HepG2 (cell line): ENCODE results near the gene UBE2O. TPM values are rescaled to one million over a fixed set of nuclear protein-coding genes. Genes with fewer than 3 reads are reported as not detected.
A peak's percentile ranks its signal among the peaks of the same experiment; 100 is the strongest.

Experiments used
- ATAC-seq: fragments of 200-7000 bp; cut with Tn5 transposase; 3 replicates; pipeline ENCODE4 v1.9.1; 2020; ENCODE audit warnings: mild to moderate bottlenecking, moderate library complexity
- BruUV-seq: library from RNA; stranded (reverse); fragments of 400-500 nt; replicated peaks from 2 replicates; lab custom pipeline; 2021; lab: Mats Ljungman, UMichigan
- CTCF ChIA-PET: fragments of 300-600 bp; formaldehyde crosslinking; extraction: SDS; loops from one replicate; lab custom pipeline; 2021; ENCODE audit warnings: low total read pairs, inconsistent platforms, low intra/inter-chr PET ratio; lab: Yijun Ruan, JAX
- POLR2A ChIA-PET: fragments of 350-600 bp; sonication (Branson Sonifier 250); formaldehyde crosslinking; loops from one replicate; lab custom pipeline; 2020; ENCODE audit warnings: antibody characterized with exemption, inconsistent platforms; lab: Yijun Ruan, JAX
- DNase-seq: peaks from one replicate; pipeline ENCODE4 v3.0.0-alpha.2; 2015; ENCODE audit warnings: low spot score
- FAIRE-seq: peaks from 3 replicates; lab custom pipeline; 2011; peaks lifted over from hg19 to GRCh38; lab: Jason Lieb, UNC
- H2AFZ ChIP-seq: one replicate; pipeline ENCODE4 v1.6.1; 2011; ENCODE audit warnings: low read length, inconsistent platforms
- H3K27ac ChIP-seq: fragments of 300-600 bp; 3 replicates; pipeline ENCODE4 v1.8.0; 2011; ENCODE audit warnings: mixed run types, mild to moderate bottlenecking, mixed read lengths, low read length, inconsistent platforms; ENCODE audit not compliant: insufficient read depth; ENCODE audit errors: extremely low read length
- H3K27me3 ChIP-seq, 2 experiments: fragments of 200-600 bp in 1 of 2; 2 replicates in 1 of 2; 3 replicates in 1 of 2; pipeline versions ENCODE4 v1.6.0 to v1.8.0; 2011; ENCODE audit warnings: low read length in 2 of 2, mild to moderate bottlenecking in 2 of 2, moderate library complexity in 2 of 2, inconsistent platforms in 1 of 2; ENCODE audit not compliant: insufficient read depth in 2 of 2, control insufficient read depth in 1 of 2
- H3K36me3 ChIP-seq, 2 experiments: fragments of 200-600 bp in 1 of 2; replicated peaks in 1 of 2; 2 replicates in 1 of 2; 3 replicates in 1 of 2; pipeline versions ENCODE4 v1.5.1 to v1.8.0; 2011; ENCODE audit warnings: low read length in 2 of 2, inconsistent platforms in 1 of 2; ENCODE audit not compliant: insufficient read depth in 2 of 2, control insufficient read depth in 1 of 2
- H3K4me1 ChIP-seq: 2 replicates; pipeline ENCODE4 v1.5.1; 2012; ENCODE audit warnings: low read length, inconsistent platforms; ENCODE audit not compliant: insufficient read depth
- H3K4me2 ChIP-seq: 2 replicates; pipeline ENCODE4 v1.6.0; 2011; ENCODE audit warnings: low read depth, low read length, inconsistent platforms
- H3K4me3 ChIP-seq, 3 experiments: fragments of 200-600 bp in 1 of 3; sonication (generic), shearing (Covaris generic) in 1 of 3; replicated peaks in 1 of 3; 2 replicates each; pipeline ENCODE4 v1.5.1; 2011 to 2016; ENCODE audit warnings: low read length in 3 of 3, inconsistent platforms in 2 of 3, low read depth in 2 of 3, mild to moderate bottlenecking in 2 of 3, control low read depth in 1 of 3, mixed read lengths in 1 of 3; ENCODE audit not compliant: insufficient read depth in 1 of 3
- H3K79me2 ChIP-seq: one replicate; pipeline ENCODE4 v1.6.1; 2011; ENCODE audit warnings: low read length, inconsistent platforms; ENCODE audit not compliant: insufficient read depth
- H3K9ac ChIP-seq: 2 replicates; pipeline ENCODE4 v1.6.0; 2011; ENCODE audit warnings: mild to moderate bottlenecking, low read depth, low read length, inconsistent platforms; ENCODE audit not compliant: insufficient read depth
- H3K9me3 ChIP-seq: 2 replicates; pipeline ENCODE4 v1.5.1; 2012; ENCODE audit warnings: mild to moderate bottlenecking, low read length
- H4K20me1 ChIP-seq: 2 replicates; pipeline ENCODE4 v1.6.0; 2011; ENCODE audit warnings: inconsistent platforms, mild to moderate bottlenecking, low read length, moderate library complexity; ENCODE audit not compliant: insufficient read depth
- GATAD2A ChIP-seq: IDR thresholded peaks from 2 replicates; pipeline ENCODE4 v1.6.1; 2016
- NFIB ChIP-seq: sonication (generic); formaldehyde crosslinking; IDR thresholded peaks from 2 replicates; pipeline ENCODE4 v1.9.0; 2021; ENCODE audit warnings: missing genetic modification reagents, mild to moderate bottlenecking, borderline replicate concordance
- NRL ChIP-seq: sonication (generic); formaldehyde crosslinking; IDR thresholded peaks from 2 replicates; pipeline ENCODE4 v1.5.0; 2020; ENCODE audit warnings: missing genetic modification reagents, mild to moderate bottlenecking, moderate library complexity, borderline replicate concordance
- RBM39 ChIP-seq: fragments of 200-400 bp; formaldehyde crosslinking; IDR thresholded peaks from one replicate; pipeline ENCODE4 v1.6.1; 2018; ENCODE audit warnings: antibody characterized with exemption, mild to moderate bottlenecking, low read depth, low read length; ENCODE audit not compliant: poor library complexity, severe bottlenecking
- REXO4 ChIP-seq: sonication (generic); formaldehyde crosslinking; IDR thresholded peaks from 2 replicates; pipeline ENCODE4 v1.8.0; 2022; ENCODE audit warnings: missing genetic modification reagents, mild to moderate bottlenecking, borderline replicate concordance
- SAFB2 ChIP-seq: sonication (generic); formaldehyde crosslinking; IDR thresholded peaks from 2 replicates; pipeline ENCODE4 v1.5.1; 2020; ENCODE audit warnings: missing genetic modification reagents, low read depth, mild to moderate bottlenecking, borderline replicate concordance
- SALL1 ChIP-seq: sonication (generic); formaldehyde crosslinking; IDR thresholded peaks from 2 replicates; pipeline ENCODE4 v1.8.0; 2022; ENCODE audit warnings: mild to moderate bottlenecking, missing genetic modification reagents
- SMAD1 ChIP-seq: sonication (generic); formaldehyde crosslinking; IDR thresholded peaks from 2 replicates; pipeline ENCODE4 v1.4.0; 2020; ENCODE audit warnings: missing genetic modification reagents, low read depth, mild to moderate bottlenecking, borderline replicate concordance
- SUZ12 ChIP-seq: fragments of 150-350 bp; IDR thresholded peaks from 2 replicates; pipeline ENCODE4 v1.6.1; 2014; ENCODE audit warnings: low read depth, low read length
- ZNF124 ChIP-seq: sonication (generic); formaldehyde crosslinking; IDR thresholded peaks from 2 replicates; pipeline ENCODE4 v1.4.0; 2020; ENCODE audit warnings: missing genetic modification reagents
- ZNF225 ChIP-seq: sonication (generic); formaldehyde crosslinking; IDR thresholded peaks from 2 replicates; pipeline ENCODE4 v1.4.0; 2020; ENCODE audit warnings: mild to moderate bottlenecking, missing genetic modification reagents
- ZNF317 ChIP-seq: sonication (generic); formaldehyde crosslinking; IDR thresholded peaks from 2 replicates; pipeline ENCODE4 v1.5.0; 2020; ENCODE audit warnings: mild to moderate bottlenecking, missing genetic modification reagents
- ZNF557 ChIP-seq: sonication (generic); formaldehyde crosslinking; IDR thresholded peaks from 2 replicates; pipeline ENCODE4 v1.4.0; 2020; ENCODE audit warnings: missing genetic modification reagents
- WGBS: methylation state at CpG from one replicate; pipeline ENCODE4 v1.1.6; 2017; ENCODE audit warnings: low lambda C conversion rate; 5-methylcytosine and 5-hydroxymethylcytosine counted together
- in situ Hi-C: cut with HindIII; loops from 2 replicates; pipeline ENCODE4 v1.10.0; 2017; ENCODE audit warnings: low pct_unique_long_range_greater_than_20kb; ENCODE audit not compliant: extremely low pct_ligation_motif_present
- intact Hi-C: fragments of 100-400 bp; cut with micrococcal nuclease; formaldehyde crosslinking; loops from one replicate; pipeline ENCODE4 v1.10.0; 2022; ENCODE audit not compliant: unreplicated experiment
- polyA plus RNA-seq, 8 experiments: library from polyadenylated mRNA; depleted of rRNA in 3 of 8; stranded (reverse) in 7 of 8; unstranded in 1 of 8; fragments of >200 nt; fragmentation: Illumina TruSeq in 4 of 8; extraction: Trizol in 4 of 8; gene quantifications; 2 replicates each; pipeline versions ENCODE4 v1.2.1 to v1.2.3, GENCODE V29; 2011 to 2016; ENCODE audit warnings: low read depth in 4 of 8, missing spikeins in 1 of 8, mixed read lengths in 1 of 8; ENCODE audit not compliant: insufficient read depth in 1 of 8
- total RNA-seq, 5 experiments: library from RNA; depleted of rRNA; stranded (reverse); fragments of >200 nt; fragmentation: Illumina TruSeq; extraction: Trizol; gene quantifications; 2 replicates each; pipeline ENCODE4 v1.2.3, GENCODE V29; 2016; ENCODE audit warnings: low read depth in 1 of 5
- TF ChIP-seq, protein P1 (sequence below): sonication (generic); formaldehyde crosslinking; IDR thresholded peaks from 2 replicates; pipeline ENCODE4 v1.8.1; 2022; ENCODE audit warnings: mild to moderate bottlenecking, missing genetic modification reagents
- TF ChIP-seq, protein P2 (sequence below): sonication (generic); formaldehyde crosslinking; IDR thresholded peaks from 2 replicates; pipeline ENCODE4 v1.8.0; 2022; ENCODE audit warnings: low read depth, missing genetic modification reagents
- TF ChIP-seq, protein P3 (sequence below): sonication (generic); formaldehyde crosslinking; IDR thresholded peaks from 2 replicates; pipeline ENCODE4 v1.5.1; 2020; ENCODE audit warnings: mild to moderate bottlenecking, missing genetic modification reagents, moderate library complexity

The UBE2O gene
- total and polyA plus RNA-seq, 2 of the 13 experiments (the other 11 are each of a cell fraction or from before 2014, with no cell fraction given): 21.5 to 23.5 TPM

DNA sequence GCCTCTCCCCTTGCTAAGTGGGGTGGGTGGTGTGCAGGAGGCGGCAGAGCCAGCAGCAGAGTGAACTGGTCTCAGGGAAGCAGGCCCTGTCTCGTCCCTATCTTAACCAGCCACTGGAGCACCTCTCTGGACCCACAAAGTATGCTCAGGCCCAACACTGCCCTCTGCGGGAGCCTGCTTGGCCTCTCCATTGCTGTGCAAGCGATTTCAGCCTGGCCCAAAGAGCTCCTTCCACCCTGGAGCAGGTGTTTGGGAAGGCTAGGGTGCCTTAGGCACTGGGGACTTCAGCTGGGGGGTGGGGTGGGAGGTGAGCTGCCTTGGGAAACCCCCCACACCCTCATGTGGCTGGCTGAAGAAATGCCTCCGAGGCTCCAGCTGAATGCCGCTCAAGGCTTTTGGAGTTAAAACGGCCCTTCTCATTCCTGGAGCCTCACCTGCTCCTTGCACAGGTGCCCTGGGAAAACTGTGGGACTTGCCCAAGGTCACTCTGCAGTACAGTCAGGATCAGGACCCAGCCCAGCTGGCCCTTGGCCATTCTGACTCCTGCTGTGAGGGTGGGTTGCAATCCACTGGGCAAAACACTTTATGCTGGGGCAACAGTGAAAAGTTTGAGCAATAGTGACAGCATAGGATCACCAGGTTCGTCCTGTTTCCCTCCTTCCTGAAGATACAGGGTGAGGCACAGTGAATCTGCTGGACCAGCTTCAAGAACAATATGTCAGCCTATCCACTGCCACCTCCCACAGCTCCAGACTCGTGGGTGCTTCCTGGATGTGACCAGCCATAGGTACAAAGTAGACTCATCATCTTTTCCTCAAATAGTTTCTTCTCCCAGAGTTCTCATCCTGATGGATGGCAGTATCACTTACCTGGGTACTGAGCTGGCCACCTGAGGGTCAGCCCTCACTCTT is 5.9 kb upstream of the UBE2O start:
- CTCF ChIA-PET: interaction anchor here (1.2 to 2.4 kb wide), 3 partner anchors 26 to 50 kb away, joined by 4 to 26 read pairs (median 10); no protein-coding TSS in a partner anchor
- Histone ChIP-seq H3K4me1 (peaks cover 45% of the 10 kb centered on the region), H3K36me3 (no peaks in the 10 kb centered on the region), H3K9me3 (no peaks in the 10 kb centered on the region), H3K4me2 (no peak overlapping the region), H3K4me3 (no peak overlapping the region), H3K27me3 (peaks cover 10 to 28% of the 10 kb centered on the region in 2 experiments; a peak in 4 of 5 replicates), H3K79me2 (no peaks in the 10 kb centered on the region), H4K20me1 (no peaks in the 10 kb centered on the region), H2AFZ (no peak overlapping the region), H3K27ac (no peak overlapping the region), H3K9ac (no peak overlapping the region)
- 10% methylated on average over 7 of the region's 9 CpGs for WGBS
- intact Hi-C loops (loop anchor here (1.0 kb wide), 1 partner anchor 51 kb away; no protein-coding TSS in a partner anchor), in situ Hi-C loops (no loop called here)
- no TSS peak for BruUV-seq
- peak; percentile 75 for FAIRE-seq
- peak; percentile 92 for ATAC-seq
- peak; percentile 71 for DNase-seq
- POLR2A ChIA-PET: interaction anchor here (0.7 to 1.7 kb wide), 12 partner anchors 40 to 187 kb away, joined by 3 to 13 read pairs (median 3); partner anchors contain the start of genes PRCD and RHBDF2
- peak; percentile 48; the same call in 1 of the 2 replicates for TF ChIP-seq ZNF225 (CRISPR knock-in tag)
- TF ChIP-seq SALL1: peak; percentile 54; the same call in 1 of the 2 replicates
- TF ChIP-seq ZNF557 (CRISPR knock-in tag): no peak
- TF ChIP-seq, protein P1, sequence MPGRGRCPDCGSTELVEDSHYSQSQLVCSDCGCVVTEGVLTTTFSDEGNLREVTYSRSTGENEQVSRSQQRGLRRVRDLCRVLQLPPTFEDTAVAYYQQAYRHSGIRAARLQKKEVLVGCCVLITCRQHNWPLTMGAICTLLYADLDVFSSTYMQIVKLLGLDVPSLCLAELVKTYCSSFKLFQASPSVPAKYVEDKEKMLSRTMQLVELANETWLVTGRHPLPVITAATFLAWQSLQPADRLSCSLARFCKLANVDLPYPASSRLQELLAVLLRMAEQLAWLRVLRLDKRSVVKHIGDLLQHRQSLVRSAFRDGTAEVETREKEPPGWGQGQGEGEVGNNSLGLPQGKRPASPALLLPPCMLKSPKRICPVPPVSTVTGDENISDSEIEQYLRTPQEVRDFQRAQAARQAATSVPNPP (CRISPR knock-in tag): no peak
- 0 out of 2 replicates have a peak, but pooled peaks have one; percentile 43 for TF ChIP-seq ZNF124 (CRISPR knock-in tag)
- 0 out of 2 replicates have a peak, but pooled peaks have one; percentile 32 for TF ChIP-seq GATAD2A (CRISPR knock-in tag)
- no peak for TF ChIP-seq ZNF317
- TF ChIP-seq NFIB: no peak
- no peak for TF ChIP-seq SMAD1 (CRISPR knock-in tag)
- TF ChIP-seq SUZ12: no peak
- no peak for TF ChIP-seq SAFB2
- TF ChIP-seq, protein P2, sequence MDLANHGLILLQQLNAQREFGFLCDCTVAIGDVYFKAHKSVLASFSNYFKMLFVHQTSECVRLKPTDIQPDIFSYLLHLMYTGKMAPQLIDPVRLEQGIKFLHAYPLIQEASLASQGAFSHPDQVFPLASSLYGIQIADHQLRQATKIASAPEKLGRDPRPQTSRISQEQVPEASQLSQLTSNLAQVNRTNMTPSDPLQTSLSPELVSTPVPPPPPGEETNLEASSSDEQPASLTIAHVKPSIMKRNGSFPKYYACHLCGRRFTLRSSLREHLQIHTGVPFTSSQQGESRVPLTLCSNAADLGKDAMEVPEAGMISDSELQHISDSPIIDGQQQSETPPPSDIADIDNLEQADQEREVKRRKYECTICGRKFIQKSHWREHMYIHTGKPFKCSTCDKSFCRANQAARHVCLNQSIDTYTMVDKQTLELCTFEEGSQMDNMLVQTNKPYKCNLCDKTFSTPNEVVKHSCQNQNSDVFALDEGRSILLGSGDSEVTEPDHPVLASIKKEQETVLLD (CRISPR knock-in tag): no peak
- TF ChIP-seq REXO4 (CRISPR knock-in tag): no peak
- TF ChIP-seq, protein P3, sequence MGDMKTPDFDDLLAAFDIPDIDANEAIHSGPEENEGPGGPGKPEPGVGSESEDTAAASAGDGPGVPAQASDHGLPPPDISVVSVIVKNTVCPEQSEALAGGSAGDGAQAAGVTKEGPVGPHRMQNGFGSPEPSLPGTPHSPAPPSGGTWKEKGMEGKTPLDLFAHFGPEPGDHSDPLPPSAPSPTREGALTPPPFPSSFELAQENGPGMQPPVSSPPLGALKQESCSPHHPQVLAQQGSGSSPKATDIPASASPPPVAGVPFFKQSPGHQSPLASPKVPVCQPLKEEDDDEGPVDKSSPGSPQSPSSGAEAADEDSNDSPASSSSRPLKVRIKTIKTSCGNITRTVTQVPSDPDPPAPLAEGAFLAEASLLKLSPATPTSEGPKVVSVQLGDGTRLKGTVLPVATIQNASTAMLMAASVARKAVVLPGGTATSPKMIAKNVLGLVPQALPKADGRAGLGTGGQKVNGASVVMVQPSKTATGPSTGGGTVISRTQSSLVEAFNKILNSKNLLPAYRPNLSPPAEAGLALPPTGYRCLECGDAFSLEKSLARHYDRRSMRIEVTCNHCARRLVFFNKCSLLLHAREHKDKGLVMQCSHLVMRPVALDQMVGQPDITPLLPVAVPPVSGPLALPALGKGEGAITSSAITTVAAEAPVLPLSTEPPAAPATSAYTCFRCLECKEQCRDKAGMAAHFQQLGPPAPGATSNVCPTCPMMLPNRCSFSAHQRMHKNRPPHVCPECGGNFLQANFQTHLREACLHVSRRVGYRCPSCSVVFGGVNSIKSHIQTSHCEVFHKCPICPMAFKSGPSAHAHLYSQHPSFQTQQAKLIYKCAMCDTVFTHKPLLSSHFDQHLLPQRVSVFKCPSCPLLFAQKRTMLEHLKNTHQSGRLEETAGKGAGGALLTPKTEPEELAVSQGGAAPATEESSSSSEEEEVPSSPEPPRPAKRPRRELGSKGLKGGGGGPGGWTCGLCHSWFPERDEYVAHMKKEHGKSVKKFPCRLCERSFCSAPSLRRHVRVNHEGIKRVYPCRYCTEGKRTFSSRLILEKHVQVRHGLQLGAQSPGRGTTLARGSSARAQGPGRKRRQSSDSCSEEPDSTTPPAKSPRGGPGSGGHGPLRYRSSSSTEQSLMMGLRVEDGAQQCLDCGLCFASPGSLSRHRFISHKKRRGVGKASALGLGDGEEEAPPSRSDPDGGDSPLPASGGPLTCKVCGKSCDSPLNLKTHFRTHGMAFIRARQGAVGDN: peak; percentile 48
- 0 out of 2 replicates have a peak, but pooled peaks have one; percentile 25 for TF ChIP-seq NRL (CRISPR knock-in tag)
- no peak for TF ChIP-seq RBM39
